GM21737 (cell line): ENCODE data around the gene DIRAS2.

ENCODE experiments used
- ATAC-seq: cut with Tn5 transposase; IDR thresholded peaks from one replicate; pipeline ENCODE4 v1.9.1; 2021; ENCODE audit warnings: mild to moderate bottlenecking, moderate library complexity; ENCODE audit not compliant: unreplicated experiment

Gene DIRAS2

DNA sequence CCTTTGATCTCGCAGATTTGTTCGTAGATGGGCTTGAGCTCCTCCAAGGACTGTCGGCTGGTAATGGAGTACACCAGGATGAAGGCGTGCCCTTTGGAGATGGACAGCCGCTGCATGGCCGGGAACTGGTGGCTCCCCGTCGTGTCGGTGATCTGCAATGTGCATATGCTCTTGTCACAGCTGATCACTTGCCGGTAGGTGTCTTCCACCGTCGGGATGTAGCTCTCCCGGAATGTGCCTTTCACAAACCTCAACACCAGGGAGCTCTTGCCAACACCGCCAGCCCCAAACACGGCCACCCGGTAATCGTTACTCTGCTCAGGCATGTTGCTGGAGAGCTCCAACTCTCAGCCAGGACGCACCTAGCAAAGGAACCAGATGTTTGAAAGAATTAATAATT, 29.1 kb downstream of the DIRAS2 start:
- no peak for ATAC-seq

DNA sequence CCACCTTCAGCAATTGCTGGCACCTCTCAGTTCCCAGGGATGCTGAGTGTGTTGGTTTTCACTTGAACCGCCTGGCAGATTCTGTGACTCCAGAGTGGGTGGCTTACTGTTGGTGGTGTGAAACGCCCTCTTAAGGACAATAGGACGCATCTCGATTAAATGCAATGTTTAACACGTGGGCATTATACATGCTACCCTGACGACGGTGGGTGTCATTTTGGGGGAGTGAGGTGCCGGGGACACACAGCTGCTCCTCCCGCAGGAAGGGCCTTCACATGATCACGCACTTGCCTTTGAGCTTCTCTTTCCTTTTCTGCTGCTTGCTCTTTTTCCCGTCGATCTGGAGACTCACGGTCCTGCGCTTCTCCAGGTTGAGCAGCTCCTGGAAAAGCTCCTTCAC, 29.7 kb downstream of the DIRAS2 start:
- no peak for ATAC-seq

- ATAC-seq: no peak
Observed at GRCh38 chr9:90611568-90611967, 31.1 kb downstream of the DIRAS2 start.

GRCh38 chr9:90611121-90611520, 31.5 kb downstream of the DIRAS2 start:
- no peak for ATAC-seq

- ATAC-seq: no peak
Observed at GRCh38 chr9:90607701-90608516, 34.7 kb downstream of the DIRAS2 start.

GRCh38 chr9:90600029-90600428, 42.6 kb downstream of the DIRAS2 start:
- no peak for ATAC-seq

DNA sequence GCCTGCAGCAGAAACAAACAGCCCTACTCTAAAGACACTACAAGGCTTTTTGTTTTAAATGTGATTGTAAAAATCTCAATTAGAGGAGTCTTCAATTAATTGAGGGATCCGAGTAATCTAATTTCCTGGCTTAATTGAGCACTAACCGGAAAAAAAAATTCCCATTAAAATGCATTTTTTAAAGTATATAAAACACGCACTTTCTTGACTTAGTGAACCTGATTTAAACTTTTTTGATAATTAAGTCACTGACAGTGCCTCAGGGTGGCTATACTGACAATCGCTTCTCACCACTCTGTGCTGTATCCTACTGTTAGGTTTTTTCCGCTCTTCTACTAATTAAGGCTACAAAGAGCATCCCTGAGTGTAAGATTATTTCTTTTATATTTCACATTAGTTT, 44.4 kb downstream of the DIRAS2 start:
- ATAC-seq: no peak

DNA sequence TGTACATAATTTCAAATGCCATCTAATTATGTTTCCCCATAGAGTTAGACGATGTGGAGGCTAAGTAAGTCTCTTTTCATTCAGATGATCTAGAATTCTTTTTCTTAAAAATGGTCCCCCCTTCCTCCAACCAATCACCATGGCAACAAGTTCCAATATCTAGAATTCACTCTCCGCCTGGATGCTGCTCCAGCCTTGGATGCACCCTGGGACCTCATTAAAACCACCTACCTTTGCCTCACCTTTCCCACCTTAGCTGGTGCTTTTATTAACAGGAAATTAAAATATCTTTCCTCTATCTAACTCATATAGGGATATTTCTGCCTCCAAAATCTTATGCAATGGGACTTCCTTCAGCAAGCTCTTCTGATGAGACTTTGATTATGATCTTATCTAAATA, 49.0 kb downstream of the DIRAS2 start:
- ATAC-seq: no peak

DNA sequence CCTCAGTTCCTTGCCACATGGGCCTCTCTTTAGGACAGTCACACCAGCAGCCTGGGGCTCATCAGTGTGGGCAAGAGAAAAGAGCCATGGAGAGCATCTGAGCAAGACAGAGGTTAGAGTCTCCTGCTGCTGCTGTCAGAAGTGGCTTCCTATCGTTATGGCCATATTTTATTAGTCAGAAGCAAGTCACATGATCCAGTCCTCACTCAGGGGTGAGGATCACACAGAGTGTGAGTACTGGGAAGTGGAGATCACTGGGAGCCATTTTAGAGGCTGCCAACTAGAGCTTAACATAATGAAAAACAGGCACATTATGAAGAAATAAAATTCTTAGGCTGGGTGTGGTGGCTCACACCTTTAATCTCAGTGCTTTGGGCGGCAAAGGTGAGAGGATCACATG, 62.0 kb downstream of the DIRAS2 start:
- ATAC-seq: no peak

- no peak for ATAC-seq
Observed at GRCh38 chr9:90579181-90579580, 63.4 kb downstream of the DIRAS2 start.

DNA sequence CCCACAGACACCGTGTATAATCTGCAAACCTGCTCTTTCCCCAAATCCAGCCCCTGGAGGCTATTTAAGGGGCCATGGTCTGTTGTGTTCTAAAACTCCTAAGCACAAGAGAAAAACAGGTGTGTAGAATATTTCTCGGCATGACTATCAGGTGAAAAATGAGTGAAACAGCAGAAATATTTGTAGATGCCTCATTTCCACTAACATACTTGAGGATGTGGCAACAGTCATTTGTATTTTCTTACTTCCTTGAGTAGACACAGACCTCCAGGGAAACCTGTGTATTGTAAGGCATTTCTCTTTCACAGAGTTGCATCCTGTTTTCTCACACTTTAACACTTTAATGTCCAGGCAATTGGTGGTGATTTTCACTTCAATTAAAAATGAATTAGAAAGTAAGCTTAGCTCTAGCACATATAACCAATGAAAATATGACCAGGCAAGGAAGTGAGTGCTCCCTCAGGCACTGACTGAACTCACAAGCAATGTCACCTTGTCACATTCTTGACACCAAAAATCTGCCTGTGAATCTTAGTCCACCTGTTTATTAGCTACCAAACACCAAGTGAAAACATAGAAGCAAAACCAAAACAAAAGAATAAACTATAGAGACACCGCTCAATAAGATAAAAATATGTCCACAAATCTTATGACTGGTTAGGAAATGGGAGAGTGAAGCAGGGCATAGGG, 64.4 kb downstream of the DIRAS2 start:
- ATAC-seq: no peak

DNA sequence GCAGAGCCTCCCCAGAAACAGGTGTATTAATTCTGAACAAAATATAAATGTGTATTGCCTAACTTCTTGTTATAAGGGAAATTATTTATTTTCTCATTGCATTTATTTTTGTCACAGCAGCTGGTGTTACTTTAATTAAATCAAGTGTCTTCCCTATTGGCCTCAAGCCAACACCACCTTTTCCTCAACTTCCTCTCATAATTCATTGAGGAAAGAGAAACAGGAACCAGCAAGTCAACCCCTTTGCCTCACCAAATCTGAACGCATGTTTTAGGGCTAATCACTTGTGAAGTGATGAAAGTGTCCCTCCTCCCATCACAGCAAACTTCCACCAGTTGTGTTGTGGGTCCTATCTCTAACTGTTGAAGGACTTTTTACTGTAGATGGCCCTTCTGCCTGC, 73.1 kb downstream of the DIRAS2 start:
- no peak for ATAC-seq

- no peak for ATAC-seq
Observed at GRCh38 chr9:90568667-90569066, 74.0 kb downstream of the DIRAS2 start.

- no peak for ATAC-seq
Observed at GRCh38 chr9:90562229-90562628, 80.4 kb downstream of the DIRAS2 start.
